GM13976 (cell line): ENCODE results near the gene CPOX.

Experiments
- DNase-seq: peaks from one replicate; pipeline ENCODE4 v3.0.0; 2012; ENCODE audit warnings: low spot score
- in situ Hi-C: fragments of 300-500 bp; cut with MboI; formaldehyde crosslinking; loops from one replicate; pipeline ENCODE4 v1.12.0; 2022; ENCODE audit warnings: low sequenced_read_pairs, mixed read lengths, inconsistent platforms; ENCODE audit not compliant: unreplicated experiment
- TF ChIP-seq, protein P1 (sequence below): IDR thresholded peaks from 2 replicates; pipeline ENCODE4 v1.5.1; 2012; ENCODE audit warnings: borderline replicate concordance, mild to moderate bottlenecking; ENCODE audit not compliant: insufficient read depth; ENCODE audit errors: extremely low read depth, missing control alignments, control extremely low read depth

CPOX gene

DNA sequence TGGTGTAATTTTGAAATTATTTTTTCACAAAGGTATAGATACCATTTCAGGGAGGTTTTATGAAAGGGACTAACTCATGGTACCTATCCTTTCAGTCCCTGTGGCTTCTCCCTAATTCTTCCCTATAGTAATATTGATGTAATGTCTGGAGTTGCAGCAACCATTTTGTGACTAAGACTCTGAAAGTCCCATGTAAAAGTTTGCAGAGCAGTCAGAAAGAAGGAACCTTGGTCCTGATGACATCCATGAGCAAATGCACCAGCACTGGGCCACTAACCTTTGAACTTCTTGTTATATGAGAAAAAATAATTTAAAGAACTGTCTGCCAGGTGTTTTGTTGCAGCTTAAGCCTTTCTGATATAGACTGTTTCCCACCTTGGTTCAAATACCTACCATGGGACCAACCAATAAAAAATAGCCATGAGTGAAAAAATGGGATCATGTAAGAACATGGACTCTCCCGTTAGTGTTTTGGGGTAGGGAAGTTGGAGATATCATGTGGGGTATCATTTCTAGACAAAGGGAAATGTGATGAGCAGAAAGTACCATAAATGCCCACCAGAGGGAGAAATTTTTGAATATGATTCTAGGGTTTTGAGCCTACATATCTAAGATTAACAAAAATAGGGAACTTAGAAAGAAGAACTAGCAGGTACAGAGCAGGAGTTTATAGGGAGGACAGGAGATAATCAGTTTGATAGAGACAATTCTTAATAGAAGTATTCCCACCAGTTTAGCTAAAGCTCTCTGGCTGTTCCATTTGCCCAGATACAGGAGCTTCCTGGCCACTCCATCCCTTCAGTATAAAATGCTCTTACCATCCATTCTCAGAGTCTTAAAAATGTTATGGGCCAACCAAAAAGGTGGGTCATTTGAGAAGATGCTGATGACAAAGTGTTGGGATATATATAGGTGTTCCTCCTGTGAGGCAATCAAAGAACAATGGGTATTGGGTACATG is 3.4 kb upstream of the CPOX start:
- in situ Hi-C loops: no loop called here
- TF ChIP-seq, protein P1, sequence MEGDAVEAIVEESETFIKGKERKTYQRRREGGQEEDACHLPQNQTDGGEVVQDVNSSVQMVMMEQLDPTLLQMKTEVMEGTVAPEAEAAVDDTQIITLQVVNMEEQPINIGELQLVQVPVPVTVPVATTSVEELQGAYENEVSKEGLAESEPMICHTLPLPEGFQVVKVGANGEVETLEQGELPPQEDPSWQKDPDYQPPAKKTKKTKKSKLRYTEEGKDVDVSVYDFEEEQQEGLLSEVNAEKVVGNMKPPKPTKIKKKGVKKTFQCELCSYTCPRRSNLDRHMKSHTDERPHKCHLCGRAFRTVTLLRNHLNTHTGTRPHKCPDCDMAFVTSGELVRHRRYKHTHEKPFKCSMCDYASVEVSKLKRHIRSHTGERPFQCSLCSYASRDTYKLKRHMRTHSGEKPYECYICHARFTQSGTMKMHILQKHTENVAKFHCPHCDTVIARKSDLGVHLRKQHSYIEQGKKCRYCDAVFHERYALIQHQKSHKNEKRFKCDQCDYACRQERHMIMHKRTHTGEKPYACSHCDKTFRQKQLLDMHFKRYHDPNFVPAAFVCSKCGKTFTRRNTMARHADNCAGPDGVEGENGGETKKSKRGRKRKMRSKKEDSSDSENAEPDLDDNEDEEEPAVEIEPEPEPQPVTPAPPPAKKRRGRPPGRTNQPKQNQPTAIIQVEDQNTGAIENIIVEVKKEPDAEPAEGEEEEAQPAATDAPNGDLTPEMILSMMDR: no peak
- DNase-seq: no peak

DNA sequence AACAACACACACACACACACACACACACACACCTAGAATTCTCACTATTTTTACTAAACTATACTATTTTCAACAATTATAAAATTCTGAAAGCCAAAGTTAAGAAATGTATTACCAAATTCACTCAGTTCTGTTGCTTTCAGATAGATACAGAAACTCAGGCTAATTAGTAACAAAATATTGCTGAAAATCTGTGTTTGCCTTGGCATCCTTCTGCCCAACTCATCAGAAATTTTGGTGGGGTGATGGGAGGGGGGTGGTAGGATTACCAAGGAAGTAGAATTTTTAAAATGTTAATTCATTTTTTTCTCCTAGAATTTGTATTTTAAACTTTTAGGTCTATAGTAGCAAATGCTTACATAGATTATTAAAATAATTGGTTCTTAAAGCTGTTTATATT is 2.7 kb upstream of the CPOX start:
- in situ Hi-C loops: no loop called here
- no peak for DNase-seq
- TF ChIP-seq, protein P1: no peak

GRCh38 chr3:98594628-98595324 is 1.4 kb upstream of the CPOX start:
- no peak for DNase-seq
- in situ Hi-C loops: no loop called here
- TF ChIP-seq, protein P1: no peak

GRCh38 chr3:98592345-98592935 is 971 bp downstream of the CPOX start:
- in situ Hi-C loops: no loop called here
- DNase-seq: no peak
- TF ChIP-seq, protein P1: no peak

DNA sequence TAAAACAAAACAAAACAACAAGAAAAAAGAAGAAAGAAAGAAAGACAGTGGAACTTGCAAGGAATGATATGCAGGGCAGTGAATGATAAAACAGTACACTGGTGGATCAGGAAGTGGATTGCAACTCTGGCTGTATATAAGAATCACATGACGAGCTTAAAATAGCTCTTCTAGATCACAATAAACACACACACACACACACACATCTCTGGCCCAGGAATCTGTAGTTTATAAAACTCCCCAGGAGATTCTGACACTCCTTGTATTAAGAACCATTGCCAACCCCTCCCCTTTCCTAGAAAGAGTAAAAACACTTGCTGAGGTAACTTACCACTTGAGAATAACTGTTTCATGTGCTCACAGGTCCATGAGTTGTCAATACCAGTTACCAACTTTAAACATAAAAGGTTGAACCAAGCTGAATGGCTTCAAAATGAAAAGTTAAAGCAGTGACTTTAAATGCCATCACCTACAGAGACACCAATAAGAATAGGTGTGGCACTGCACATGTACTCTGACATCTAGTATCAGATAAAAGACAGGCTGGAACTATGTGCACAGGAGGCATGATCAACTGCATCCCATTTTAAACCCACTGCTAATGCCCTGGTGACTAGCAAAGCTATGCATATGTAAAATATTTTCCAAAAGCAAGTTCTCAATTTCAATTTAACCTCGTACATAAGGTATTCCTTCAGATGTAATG is 3.9 kb downstream of the CPOX start:
- DNase-seq: no peak
- in situ Hi-C loops: loop anchor here (10.0 kb wide), 1 partner anchor 255 kb away; no protein-coding TSS in a partner anchor
- TF ChIP-seq, protein P1: no peak

DNA sequence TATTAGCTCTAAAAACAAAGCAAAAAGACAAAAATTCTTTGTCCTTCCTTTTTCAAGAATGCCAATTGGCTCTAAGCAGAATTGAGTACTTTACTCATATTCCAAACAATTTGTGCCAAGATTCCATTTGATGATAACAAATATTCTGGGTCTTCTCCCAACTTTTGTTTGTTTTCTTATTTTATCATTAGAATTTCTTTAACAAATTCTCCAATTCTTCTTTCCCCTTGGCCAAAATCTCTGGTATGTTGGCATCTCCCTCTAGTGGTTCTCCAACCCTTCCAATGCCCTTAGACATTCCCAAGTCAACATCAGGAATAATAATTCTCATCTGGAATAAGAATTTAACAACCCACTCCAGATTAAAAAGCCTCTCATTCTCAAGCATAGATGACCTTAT is 5.3 kb downstream of the CPOX start:
- TF ChIP-seq, protein P1: no peak
- DNase-seq: no peak
- in situ Hi-C loops: loop anchor here (10.0 kb wide), 1 partner anchor 253 kb away; no protein-coding TSS in a partner anchor
